Measurements from ENCODE around the gene CPD. TPM values are rescaled to one million over a fixed set of nuclear protein-coding genes. Genes with fewer than 3 reads are reported as not detected.

CPD gene
- total RNA-seq, 1 donor from 2014 or later = 51.2 TPM

- Mint-ChIP-seq H3K4me3 (ENCODE audit: unreplicated experiment) (no peak overlapping the region), H3K27me3 (ENCODE audit: low read depth, unreplicated experiment) (peaks cover 2% of the 10 kb centered on the region), H3K4me1 (ENCODE audit: low read depth, unreplicated experiment) (peaks cover 9% of the 10 kb centered on the region), H3K9me3 (ENCODE audit: unreplicated experiment) (no peaks in the 10 kb centered on the region), H3K36me3 (ENCODE audit: low read depth, unreplicated experiment) (no peaks in the 10 kb centered on the region), H3K27ac (ENCODE audit: unreplicated experiment) (no peak overlapping the region)
- Histone ChIP-seq H3K36me3 (ENCODE audit: insufficient read depth, low read length) (no peaks in the 10 kb centered on the region), H3K4me2 (ENCODE audit: low read length) (no peak overlapping the region), H3K9ac (ENCODE audit: low read length) (no peak overlapping the region), H3K4me1 (ENCODE audit: insufficient read depth, low read length) (peaks cover 19% of the 10 kb centered on the region), H3K4me3 (ENCODE audit: insufficient read depth, low read depth, low read length) (no peak overlapping the region), H3K27ac (ENCODE audit: low read depth, low read length) (no peak overlapping the region), H2AFZ (ENCODE audit: low read depth, low read length) (no peak overlapping the region), H3K9me3 (ENCODE audit: insufficient read depth, low read depth, low read length) (no peaks in the 10 kb centered on the region), H3K27me3 (ENCODE audit: insufficient read depth, low read length) (no peaks in the 10 kb centered on the region), H4K20me1 (ENCODE audit: insufficient read depth, low read length) (no peaks in the 10 kb centered on the region), H3K79me2 (ENCODE audit: insufficient read depth, low read length) (no peaks in the 10 kb centered on the region)
- FAIRE-seq = no peak
- DNase-seq (ENCODE audit: low read depth) = peak; percentile 14
- TF ChIP-seq EZH2 (IDR thresholded peaks at IDR 0.05; ENCODE audit: insufficient read depth, low read length) (no peak), CTCF (IDR thresholded peaks at IDR 0.05; ENCODE audit: insufficient read depth, low read depth, low read length) (peak; percentile 63)
Observed at GRCh38 chr17:30336369-30337171, 42.2 kb upstream of the CPD start.

GRCh38 chr17:30337393-30337999 lies 41.2 kb upstream of the CPD start:
- no peaks in the 10 kb centered on the region for H3K27me3 ChIP-seq (ENCODE audit: insufficient read depth, low read length)
- H3K27ac ChIP-seq (ENCODE audit: low read depth, low read length) = no peak overlapping the region
- no peaks in the 10 kb centered on the region for H3K9me3 ChIP-seq (ENCODE audit: insufficient read depth, low read depth, low read length)
- Mint-ChIP-seq H3K9me3 (ENCODE audit: unreplicated experiment) (no peaks in the 10 kb centered on the region), H3K4me1 (ENCODE audit: low read depth, unreplicated experiment) (peaks cover 5% of the 10 kb centered on the region), H3K4me3 (ENCODE audit: unreplicated experiment) (no peak overlapping the region), H3K27ac (ENCODE audit: unreplicated experiment) (no peak overlapping the region), H3K36me3 (ENCODE audit: low read depth, unreplicated experiment) (no peaks in the 10 kb centered on the region), H3K27me3 (ENCODE audit: low read depth, unreplicated experiment) (peaks cover 2% of the 10 kb centered on the region)
- DNase-seq (ENCODE audit: low read depth) = no peak
- FAIRE-seq = no peak
- no peak for TF ChIP-seq CTCF (IDR thresholded peaks at IDR 0.05; ENCODE audit: insufficient read depth, low read depth, low read length)
- no peak for TF ChIP-seq EZH2 (IDR thresholded peaks at IDR 0.05; ENCODE audit: insufficient read depth, low read length)
- no peaks in the 10 kb centered on the region for H4K20me1 ChIP-seq (ENCODE audit: insufficient read depth, low read length)
- H3K79me2 ChIP-seq (ENCODE audit: insufficient read depth, low read length) = no peaks in the 10 kb centered on the region
- H3K4me1 ChIP-seq (ENCODE audit: insufficient read depth, low read length) = peaks cover 13% of the 10 kb centered on the region
- no peak overlapping the region for H3K4me3 ChIP-seq (ENCODE audit: insufficient read depth, low read depth, low read length)
- H3K4me2 ChIP-seq (ENCODE audit: low read length) = no peak overlapping the region
- H3K36me3 ChIP-seq (ENCODE audit: insufficient read depth, low read length) = no peaks in the 10 kb centered on the region
- no peak overlapping the region for H3K9ac ChIP-seq (ENCODE audit: low read length)
- H2AFZ ChIP-seq (ENCODE audit: low read depth, low read length) = no peak overlapping the region

- no peak overlapping the region for H3K4me2 ChIP-seq (ENCODE audit: low read length)
- no peak for FAIRE-seq
- no peaks in the 10 kb centered on the region for H3K79me2 ChIP-seq (ENCODE audit: insufficient read depth, low read length)
- Mint-ChIP-seq H3K36me3 (ENCODE audit: low read depth, unreplicated experiment) (no peaks in the 10 kb centered on the region), H3K27me3 (ENCODE audit: low read depth, unreplicated experiment) (peaks cover 2% of the 10 kb centered on the region), H3K4me1 (ENCODE audit: low read depth, unreplicated experiment) (peaks cover 6% of the 10 kb centered on the region), H3K9me3 (ENCODE audit: unreplicated experiment) (no peaks in the 10 kb centered on the region), H3K27ac (ENCODE audit: unreplicated experiment) (no peak overlapping the region), H3K4me3 (ENCODE audit: unreplicated experiment) (no peak overlapping the region)
- TF ChIP-seq CTCF (IDR thresholded peaks at IDR 0.05; ENCODE audit: insufficient read depth, low read depth, low read length) = no peak
- no peak for TF ChIP-seq EZH2 (IDR thresholded peaks at IDR 0.05; ENCODE audit: insufficient read depth, low read length)
- no peaks in the 10 kb centered on the region for H3K36me3 ChIP-seq (ENCODE audit: insufficient read depth, low read length)
- H3K4me3 ChIP-seq (ENCODE audit: insufficient read depth, low read depth, low read length) = no peak overlapping the region
- H4K20me1 ChIP-seq (ENCODE audit: insufficient read depth, low read length) = no peaks in the 10 kb centered on the region
- H2AFZ ChIP-seq (ENCODE audit: low read depth, low read length) = no peak overlapping the region
- no peaks in the 10 kb centered on the region for H3K27me3 ChIP-seq (ENCODE audit: insufficient read depth, low read length)
- H3K9me3 ChIP-seq (ENCODE audit: insufficient read depth, low read depth, low read length) = no peaks in the 10 kb centered on the region
- DNase-seq (ENCODE audit: low read depth) = no peak
- H3K9ac ChIP-seq (ENCODE audit: low read length) = no peak overlapping the region
- H3K4me1 ChIP-seq (ENCODE audit: insufficient read depth, low read length) = peaks cover 13% of the 10 kb centered on the region
- H3K27ac ChIP-seq (ENCODE audit: low read depth, low read length) = no peak overlapping the region
Observed at GRCh38 chr17:30339086-30339485, 39.6 kb upstream of the CPD start.

All from astrocyte (in vitro differentiated cells and primary cell).